ENCODE measurements around the gene ROMO1.

ROMO1 gene

GRCh38 chr20:35699127-35699956 lies at the start of gene ROMO1, which contains the start of gene NFS1:
TSS of gene ROMO1 (plus strand) at chr20:35699405. CDS start at chr20:35699633, 228 bp downstream.
TSS of gene NFS1 (minus strand) at chr20:35699352. CDS start at chr20:35699288, 64 bp downstream.
- peak; percentile 98 for DNase-seq (ENCODE audit: low spot score)

- no peak for DNase-seq (ENCODE audit: low spot score)
These were observed 48.6 kb upstream of the ROMO1 start for GRCh38 chr20:35650632-35651031.

- DNase-seq (ENCODE audit: low spot score), result no peak
These were observed 47.2 kb upstream of the ROMO1 start for GRCh38 chr20:35651958-35652357.

- no peak for DNase-seq (ENCODE audit: low spot score)
These were observed 46.4 kb upstream of the ROMO1 start for GRCh38 chr20:35652641-35653429.

GRCh38 chr20:35653430-35653734 lies 45.8 kb upstream of the ROMO1 start:
- DNase-seq (ENCODE audit: low spot score), result no peak

GRCh38 chr20:35653893-35654292 lies 45.3 kb upstream of the ROMO1 start:
- DNase-seq (ENCODE audit: low spot score), result no peak

- DNase-seq (ENCODE audit: low spot score), result no peak
These were observed 44.8 kb upstream of the ROMO1 start for GRCh38 chr20:35654415-35654814.

- no peak for DNase-seq (ENCODE audit: low spot score)
These were observed 41.9 kb upstream of the ROMO1 start for GRCh38 chr20:35657271-35657670.

- no peak for DNase-seq (ENCODE audit: low spot score)
These were observed 38.9 kb upstream of the ROMO1 start for GRCh38 chr20:35660122-35660937.

GRCh38 chr20:35661053-35661452 lies 38.2 kb upstream of the ROMO1 start:
- no peak for DNase-seq (ENCODE audit: low spot score)

- DNase-seq (ENCODE audit: low spot score), result no peak
These were observed 37.3 kb upstream of the ROMO1 start for GRCh38 chr20:35661908-35662307.

- DNase-seq (ENCODE audit: low spot score), result no peak
These were observed 36.7 kb upstream of the ROMO1 start for GRCh38 chr20:35662551-35662950.

- peak; percentile 66 for DNase-seq (ENCODE audit: low spot score)
These were observed 35.4 kb upstream of the ROMO1 start for GRCh38 chr20:35663516-35664465.

GRCh38 chr20:35664466-35665206 lies 34.6 kb upstream of the ROMO1 start, which contains the start of the genes CPNE1 and RBM12:
TSS of gene CPNE1 (minus strand) at chr20:35664900. CDS start at chr20:35632923, 31,977 bp downstream.
TSS of gene RBM12 (minus strand) at chr20:35664900. CDS start at chr20:35655322, 9,578 bp downstream.
- DNase-seq (ENCODE audit: low spot score), result peak; percentile 98

- no peak for DNase-seq (ENCODE audit: low spot score)
These were observed 33.3 kb upstream of the ROMO1 start for GRCh38 chr20:35665949-35666288.

- no peak for DNase-seq (ENCODE audit: low spot score)
These were observed 30.0 kb upstream of the ROMO1 start for GRCh38 chr20:35669221-35669620.

GRCh38 chr20:35669681-35670080 lies 29.5 kb upstream of the ROMO1 start:
- no peak for DNase-seq (ENCODE audit: low spot score)

- DNase-seq (ENCODE audit: low spot score), result no peak
These were observed 25.3 kb upstream of the ROMO1 start for GRCh38 chr20:35673884-35674283.

GRCh38 chr20:35674921-35675320 lies 24.3 kb upstream of the ROMO1 start:
- DNase-seq (ENCODE audit: low spot score), result no peak

- DNase-seq (ENCODE audit: low spot score), result no peak
These were observed 18.6 kb upstream of the ROMO1 start for GRCh38 chr20:35680452-35681183.
